Activated T-helper 17 cell treated with anti-CD3 and anti-CD28 coated beads, Interleukin-2, amount 50 U/mL, for 72 hours (primary cell): ENCODE results near the gene ATP5ME. TPM values are rescaled to one million over a fixed set of nuclear protein-coding genes. Genes with fewer than 3 reads are reported as not detected.
"Not testable (repeated sequence)": the region's sequence is repeated elsewhere in the genome, so short reads cannot be mapped to it uniquely, and the experiment has no call there.

ENCODE experiments used
- ATAC-seq: fragments of 150-1000 bp; cut with Tn5 transposase; replicated peaks from 2 replicates; pipeline ENCODE4 v1.10.0; 2021; ENCODE audit warnings: mild to moderate bottlenecking, moderate library complexity
- H3K27ac Mint-ChIP-seq: one replicate; pipeline ENCODE4 v1.8.0; 2022; ENCODE audit warnings: mixed read lengths
- H3K27me3 Mint-ChIP-seq: one replicate; pipeline ENCODE4 v1.8.0; 2022; ENCODE audit warnings: mixed read lengths
- H3K36me3 Mint-ChIP-seq: one replicate; pipeline ENCODE4 v1.8.0; 2022; ENCODE audit warnings: low read depth, mild to moderate bottlenecking, mixed read lengths
- H3K4me1 Mint-ChIP-seq: one replicate; pipeline ENCODE4 v1.8.0; 2022; ENCODE audit warnings: mixed read lengths
- H3K4me3 Mint-ChIP-seq: one replicate; pipeline ENCODE4 v1.8.0; 2022; ENCODE audit warnings: mild to moderate bottlenecking, mixed read lengths
- H3K9me3 Mint-ChIP-seq: one replicate; pipeline ENCODE4 v1.8.0; 2022; ENCODE audit warnings: mixed read lengths
- total RNA-seq, 2 donors: library from RNA; stranded (reverse); gene quantifications; one replicate each; pipeline ENCODE4 v1.2.3, GENCODE V29; 2022

The ATP5ME gene
- total RNA-seq, 2 donors from 2014 or later: 96.5 to 210 TPM

DNA sequence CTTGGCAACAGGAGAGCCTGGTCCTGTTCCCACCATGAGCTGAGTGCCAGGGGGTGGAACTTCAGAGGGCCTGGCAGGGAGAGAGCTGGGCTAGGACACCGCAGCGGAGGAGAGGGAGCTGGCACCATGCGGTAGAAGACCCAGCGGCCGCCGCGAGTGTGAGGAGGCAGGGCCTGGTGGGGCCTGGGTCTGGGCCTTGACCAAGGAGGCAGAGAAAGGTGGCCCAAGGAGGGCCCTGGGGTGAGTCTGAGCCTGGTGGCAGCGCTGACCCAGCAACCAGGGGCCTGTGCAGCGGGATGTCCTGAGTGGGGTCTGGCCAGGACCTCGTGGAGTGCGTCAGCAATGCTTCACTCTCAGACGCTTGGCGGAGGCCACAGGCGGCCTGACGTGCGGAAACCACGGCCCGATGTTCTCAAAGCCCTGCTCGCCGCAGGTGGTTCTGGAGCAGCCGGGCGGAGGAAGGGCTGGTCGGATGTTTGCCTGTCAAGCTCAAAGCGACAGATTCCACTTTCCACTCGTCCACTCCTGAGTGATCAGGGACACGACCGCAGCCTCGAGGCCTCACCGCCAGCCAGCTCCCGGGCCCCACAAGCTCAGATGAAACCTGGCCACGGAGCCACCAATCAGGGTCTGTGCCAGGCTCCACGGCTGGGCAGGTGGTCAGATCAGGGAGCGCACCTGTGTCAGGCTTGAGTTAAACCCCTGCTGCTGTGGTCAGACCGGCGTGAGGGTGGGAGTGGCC, 20.8 kb downstream of the ATP5ME start:
- no peak overlapping the region for H3K4me3 Mint-ChIP-seq
- no peaks in the 10 kb centered on the region for H3K36me3 Mint-ChIP-seq
- no peaks in the 10 kb centered on the region for H3K4me1 Mint-ChIP-seq
- H3K27ac Mint-ChIP-seq: no peak overlapping the region
- ATAC-seq: no peak
- H3K9me3 Mint-ChIP-seq: no peaks in the 10 kb centered on the region
- H3K27me3 Mint-ChIP-seq: no peaks in the 10 kb centered on the region

DNA sequence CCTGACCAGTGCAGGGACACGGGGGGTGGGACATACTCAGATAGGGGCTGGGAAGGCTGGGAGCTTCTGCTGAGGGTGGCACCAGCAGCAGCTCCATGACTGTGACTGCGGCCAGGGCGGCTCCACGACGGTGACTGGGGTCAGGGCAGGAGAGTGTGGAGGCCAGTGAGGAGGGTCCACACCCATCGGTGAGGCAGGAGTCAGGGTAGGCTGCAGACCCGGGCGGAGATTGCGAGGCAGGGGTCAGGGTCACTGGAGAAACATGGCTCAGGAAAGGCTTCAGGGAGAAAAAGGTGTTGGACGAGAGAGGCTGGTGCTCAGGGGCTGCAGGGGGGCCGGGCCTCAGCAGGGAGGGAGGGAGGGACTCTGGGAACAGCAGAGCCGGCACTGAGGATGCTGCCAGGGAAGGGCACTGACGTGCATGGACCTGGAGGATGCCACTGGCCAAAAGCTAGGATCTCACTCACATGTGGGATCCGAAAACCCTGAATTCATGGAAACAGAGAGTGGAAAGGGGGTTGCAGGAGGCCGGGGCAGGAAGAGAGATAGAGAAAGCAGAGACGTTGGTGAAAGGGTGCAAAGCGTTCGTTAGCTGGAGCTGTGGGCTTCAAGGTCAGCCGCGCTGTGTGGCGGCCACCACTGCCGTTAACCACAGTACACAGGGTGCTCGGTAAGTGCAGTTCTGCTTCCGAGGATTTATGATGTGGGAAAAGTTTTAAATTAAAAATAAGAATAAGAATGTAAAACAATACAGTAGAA, 22.0 kb downstream of the ATP5ME start:
- Mint-ChIP-seq H3K27me3 (no peaks in the 10 kb centered on the region), H3K9me3 (no peaks in the 10 kb centered on the region), H3K4me3 (no peak overlapping the region), H3K27ac (no peak overlapping the region), H3K36me3 (no peaks in the 10 kb centered on the region), H3K4me1 (no peaks in the 10 kb centered on the region)
- no peak for ATAC-seq

DNA sequence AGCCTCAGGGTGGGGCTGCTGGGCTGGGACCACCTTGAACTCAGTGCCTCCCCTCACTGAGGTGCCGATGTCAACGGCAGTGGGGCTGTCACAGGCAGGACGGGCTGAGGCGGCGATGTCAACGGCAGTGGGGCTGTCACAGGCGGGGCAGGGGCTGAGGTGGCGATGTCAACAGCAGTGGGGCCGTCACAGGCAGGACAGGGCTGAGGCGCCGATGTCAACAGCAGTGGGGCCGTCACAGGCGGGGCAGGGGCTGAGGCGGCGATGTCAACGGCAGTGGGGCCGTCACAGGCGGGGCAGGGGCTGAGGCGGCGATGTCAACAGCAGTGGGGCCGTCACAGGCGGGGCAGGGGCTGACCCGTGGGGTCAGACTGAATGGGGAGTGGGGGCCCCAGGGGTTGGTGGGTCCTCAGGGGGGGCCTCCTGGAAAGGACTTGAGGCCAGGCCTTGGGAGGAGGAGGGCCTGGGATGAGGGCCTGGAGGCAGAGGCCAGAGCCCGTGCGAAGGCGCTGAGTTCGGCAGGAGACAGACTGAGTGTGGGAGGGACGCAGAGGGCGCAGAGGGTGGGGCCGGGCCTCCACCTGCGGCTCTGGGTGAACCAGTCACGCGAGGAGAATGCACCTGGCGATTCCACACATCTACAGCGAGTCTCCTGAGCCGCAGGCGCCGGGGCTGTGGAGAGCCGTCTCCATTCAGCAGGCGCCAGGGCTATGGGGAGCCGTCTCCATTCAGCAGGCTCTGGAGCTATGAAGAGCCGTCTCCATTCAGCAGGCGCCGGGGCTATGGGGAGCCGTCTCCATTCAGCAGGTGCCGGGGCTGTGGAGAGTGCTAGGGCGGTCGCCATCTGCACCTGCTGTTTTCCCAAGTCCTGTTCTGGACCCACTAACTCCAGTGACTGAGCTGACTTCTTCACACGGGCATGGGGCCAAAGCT, 22.9 kb downstream of the ATP5ME start:
- H3K27me3 Mint-ChIP-seq: peaks cover 3% of the 10 kb centered on the region
- no peak for ATAC-seq
- H3K4me3 Mint-ChIP-seq: no peak overlapping the region
- no peaks in the 10 kb centered on the region for H3K4me1 Mint-ChIP-seq
- H3K36me3 Mint-ChIP-seq: no peaks in the 10 kb centered on the region
- no peak overlapping the region for H3K27ac Mint-ChIP-seq
- H3K9me3 Mint-ChIP-seq: no peaks in the 10 kb centered on the region

DNA sequence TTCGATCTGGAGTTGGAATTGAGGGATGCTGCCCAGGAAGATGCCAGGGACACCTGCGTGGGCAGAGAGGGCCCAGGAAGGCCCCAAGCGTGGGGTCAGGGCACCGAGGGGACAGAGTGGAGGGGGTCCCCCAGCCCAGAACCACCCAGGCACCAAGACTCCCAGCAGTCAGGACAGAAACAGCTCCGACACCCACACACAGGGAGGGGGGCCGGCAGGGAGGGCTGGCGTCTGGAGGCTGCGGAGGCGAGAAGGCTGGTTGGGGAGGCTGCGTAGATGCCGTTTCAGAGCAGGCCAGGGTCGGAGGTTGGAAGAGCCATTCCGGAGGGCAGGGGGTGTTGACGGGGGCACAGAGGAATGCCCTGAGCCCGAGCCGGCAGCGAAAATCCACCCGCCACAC, 23.6 kb downstream of the ATP5ME start:
- H3K27me3 Mint-ChIP-seq: peaks cover 11% of the 10 kb centered on the region
- ATAC-seq: no peak
- no peak overlapping the region for H3K4me3 Mint-ChIP-seq
- no peak overlapping the region for H3K27ac Mint-ChIP-seq
- no peaks in the 10 kb centered on the region for H3K9me3 Mint-ChIP-seq
- no peaks in the 10 kb centered on the region for H3K36me3 Mint-ChIP-seq
- H3K4me1 Mint-ChIP-seq: no peaks in the 10 kb centered on the region

DNA sequence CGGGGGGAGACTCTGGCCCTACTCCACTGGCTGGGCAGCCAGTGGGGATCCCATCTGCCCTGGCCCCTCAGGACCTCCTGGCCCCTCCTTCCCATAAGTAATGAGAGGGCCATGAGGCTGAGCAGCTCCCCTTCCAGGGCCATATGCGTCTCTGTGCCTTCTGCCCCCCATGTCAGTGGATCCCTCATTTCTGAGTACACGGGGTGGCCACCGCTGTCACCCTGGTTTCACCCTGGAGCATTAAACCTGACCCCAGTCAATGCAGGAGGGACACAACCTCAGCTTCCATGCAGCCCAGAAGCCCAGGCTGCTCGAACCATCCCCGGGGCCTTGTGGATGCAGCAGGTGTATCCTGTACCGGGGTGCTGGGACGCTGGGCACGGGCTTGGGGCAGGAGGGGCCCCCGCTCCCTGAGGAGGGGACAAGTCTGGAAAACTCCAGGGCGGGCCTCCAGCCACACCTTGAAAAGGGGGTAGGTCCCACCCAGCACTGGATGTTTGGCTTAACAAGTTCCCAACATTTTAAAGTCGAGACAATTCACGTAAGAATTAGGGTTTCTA, 24.2 kb downstream of the ATP5ME start:
- H3K36me3 Mint-ChIP-seq: no peaks in the 10 kb centered on the region
- no peaks in the 10 kb centered on the region for H3K4me1 Mint-ChIP-seq
- H3K27me3 Mint-ChIP-seq: peaks cover 11% of the 10 kb centered on the region
- H3K9me3 Mint-ChIP-seq: no peaks in the 10 kb centered on the region
- ATAC-seq: no peak
- H3K4me3 Mint-ChIP-seq: no peak overlapping the region
- H3K27ac Mint-ChIP-seq: no peak overlapping the region

DNA sequence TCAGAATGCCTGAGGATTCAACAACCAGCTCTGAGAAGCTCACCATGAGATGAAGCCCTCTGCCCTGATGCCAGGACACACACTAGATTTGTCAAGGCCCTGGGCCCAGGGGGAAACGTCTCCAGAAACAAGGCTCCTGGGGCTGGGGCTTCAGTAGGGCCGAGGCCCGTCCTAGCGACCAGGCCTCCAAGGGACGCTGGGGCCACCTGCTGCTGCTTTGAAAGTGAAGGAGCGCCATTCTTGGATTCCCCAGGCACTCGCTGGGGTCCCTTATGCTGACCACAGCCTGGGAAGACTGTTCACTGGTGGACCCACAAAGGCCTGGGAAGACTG, 24.8 kb downstream of the ATP5ME start:
- no peaks in the 10 kb centered on the region for H3K4me1 Mint-ChIP-seq
- no peak for ATAC-seq
- no peak overlapping the region for H3K27ac Mint-ChIP-seq

DNA sequence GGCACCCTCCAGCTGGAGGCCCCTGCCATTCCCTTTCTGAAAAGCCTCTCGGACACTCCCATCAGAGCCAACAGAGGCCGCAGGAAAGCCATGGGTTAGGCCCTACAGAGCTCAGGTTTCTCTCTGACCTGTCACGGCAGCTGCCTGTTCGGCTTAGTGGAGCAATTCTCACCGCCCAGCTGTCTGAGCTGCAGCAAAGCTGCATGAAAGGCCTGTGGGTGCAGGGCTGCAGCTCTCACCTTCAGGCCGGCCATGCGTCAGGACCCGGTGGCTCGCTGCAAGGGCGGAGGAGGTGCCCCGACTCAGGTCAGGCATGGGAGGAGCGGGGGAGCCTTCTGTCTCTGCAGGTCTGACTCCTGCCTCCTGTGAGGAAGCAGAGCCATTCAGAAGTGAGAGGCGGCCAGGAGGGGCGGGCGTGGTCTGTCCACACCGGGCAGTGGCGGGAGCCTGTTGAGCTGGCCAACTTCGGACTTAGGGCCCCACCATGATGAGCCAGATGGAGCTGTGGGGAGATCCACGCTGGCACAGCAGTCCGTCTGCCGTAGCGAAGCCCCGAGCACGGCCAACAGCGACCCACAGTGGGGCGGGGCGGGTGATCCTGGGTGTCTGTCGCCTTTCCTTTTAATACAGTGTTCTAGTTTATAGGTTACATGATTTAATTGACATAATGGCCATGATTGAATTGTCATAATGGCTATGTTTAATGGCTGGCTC, 25.3 kb downstream of the ATP5ME start:
- no peaks in the 10 kb centered on the region for H3K4me1 Mint-ChIP-seq
- no peak for ATAC-seq
- no peaks in the 10 kb centered on the region for H3K36me3 Mint-ChIP-seq
- H3K27ac Mint-ChIP-seq: no peak overlapping the region
- H3K27me3 Mint-ChIP-seq: peaks cover 11% of the 10 kb centered on the region
- no peak overlapping the region for H3K4me3 Mint-ChIP-seq
- H3K9me3 Mint-ChIP-seq: no peaks in the 10 kb centered on the region

More for the DNA sequence above, 24.8 kb downstream of the ATP5ME start:
- Mint-ChIP-seq H3K4me3 (no peak overlapping the region), H3K36me3 (no peaks in the 10 kb centered on the region), H3K9me3 (no peaks in the 10 kb centered on the region), H3K27me3 (peaks cover 11% of the 10 kb centered on the region)

DNA sequence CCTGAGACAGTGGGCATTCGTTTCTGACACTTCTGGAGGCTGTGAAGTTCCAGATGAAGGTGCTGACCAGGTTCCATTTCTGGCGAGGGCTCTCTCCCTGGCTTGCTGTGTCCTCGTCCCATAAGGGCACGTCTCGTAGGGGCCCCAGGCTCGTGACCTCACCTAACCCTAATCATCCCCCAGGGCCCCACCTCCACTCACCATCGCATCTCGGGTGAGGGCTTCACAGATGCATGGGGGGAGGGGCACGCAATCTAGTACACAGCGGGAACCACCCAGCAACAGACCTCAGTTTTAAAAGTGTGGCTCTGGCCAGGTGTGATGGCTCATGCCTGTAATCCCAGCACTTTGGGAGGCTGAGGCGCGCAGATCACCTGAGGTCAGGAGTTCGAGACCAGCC, 26.6 kb downstream of the ATP5ME start:
- no peak overlapping the region for H3K4me3 Mint-ChIP-seq
- H3K36me3 Mint-ChIP-seq: no peaks in the 10 kb centered on the region
- no peaks in the 10 kb centered on the region for H3K9me3 Mint-ChIP-seq
- H3K27ac Mint-ChIP-seq: no peak overlapping the region
- peaks cover 11% of the 10 kb centered on the region for H3K27me3 Mint-ChIP-seq
- no peak for ATAC-seq
- no peaks in the 10 kb centered on the region for H3K4me1 Mint-ChIP-seq

DNA sequence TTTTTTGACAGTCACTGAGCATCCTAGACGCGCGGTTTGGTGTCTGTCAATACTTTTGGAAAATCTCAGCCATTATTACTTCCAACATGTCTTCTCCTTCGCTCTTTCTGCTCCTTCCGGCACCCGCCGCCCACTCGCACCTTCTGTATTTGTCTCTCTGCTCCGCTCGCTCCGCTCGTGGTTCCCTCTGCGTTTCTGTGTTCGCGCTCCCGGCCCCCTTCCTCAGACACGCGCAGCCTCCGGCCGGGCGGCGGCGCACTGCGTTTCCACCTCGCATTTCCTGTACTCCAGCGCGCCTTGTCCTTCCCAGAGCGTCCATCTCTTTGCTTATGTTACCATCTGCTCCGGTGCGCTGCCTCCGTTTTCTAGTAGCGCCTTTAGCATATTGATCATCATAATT, 27.6 kb downstream of the ATP5ME start:
- peak overlapping the region; percentile 53 for H3K4me3 Mint-ChIP-seq
- H3K36me3 Mint-ChIP-seq: no peaks in the 10 kb centered on the region
- peak; percentile 26 for ATAC-seq
- no peaks in the 10 kb centered on the region for H3K4me1 Mint-ChIP-seq
- H3K27me3 Mint-ChIP-seq: peaks cover 11% of the 10 kb centered on the region
- H3K9me3 Mint-ChIP-seq: no peaks in the 10 kb centered on the region
- H3K27ac Mint-ChIP-seq: no peak overlapping the region

DNA sequence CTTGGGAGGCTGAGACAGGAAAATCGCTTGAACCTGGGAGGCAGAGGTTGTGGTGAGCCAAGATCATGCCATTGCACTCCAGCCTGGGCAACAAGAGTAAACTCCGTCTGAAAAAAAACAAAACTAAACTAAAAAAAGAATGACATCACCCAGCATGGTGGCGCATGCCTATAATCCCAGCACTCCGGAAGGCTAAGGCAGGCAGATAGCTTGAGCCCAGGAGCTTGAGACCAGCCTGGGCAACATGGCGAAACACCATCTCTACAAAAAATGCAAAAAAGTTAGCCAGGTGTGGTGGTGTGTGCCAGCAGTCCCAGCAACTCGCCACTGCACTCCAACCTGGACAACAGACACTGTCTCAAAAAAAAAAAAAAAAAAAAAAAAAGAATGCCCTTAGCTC, 31.7 kb downstream of the ATP5ME start:
- not testable (repeated sequence) for H3K4me3 Mint-ChIP-seq, ATAC-seq, H3K36me3 Mint-ChIP-seq, H3K27ac Mint-ChIP-seq, H3K9me3 Mint-ChIP-seq, H3K4me1 Mint-ChIP-seq
- peaks cover 24% of the 10 kb centered on the region for H3K27me3 Mint-ChIP-seq

DNA sequence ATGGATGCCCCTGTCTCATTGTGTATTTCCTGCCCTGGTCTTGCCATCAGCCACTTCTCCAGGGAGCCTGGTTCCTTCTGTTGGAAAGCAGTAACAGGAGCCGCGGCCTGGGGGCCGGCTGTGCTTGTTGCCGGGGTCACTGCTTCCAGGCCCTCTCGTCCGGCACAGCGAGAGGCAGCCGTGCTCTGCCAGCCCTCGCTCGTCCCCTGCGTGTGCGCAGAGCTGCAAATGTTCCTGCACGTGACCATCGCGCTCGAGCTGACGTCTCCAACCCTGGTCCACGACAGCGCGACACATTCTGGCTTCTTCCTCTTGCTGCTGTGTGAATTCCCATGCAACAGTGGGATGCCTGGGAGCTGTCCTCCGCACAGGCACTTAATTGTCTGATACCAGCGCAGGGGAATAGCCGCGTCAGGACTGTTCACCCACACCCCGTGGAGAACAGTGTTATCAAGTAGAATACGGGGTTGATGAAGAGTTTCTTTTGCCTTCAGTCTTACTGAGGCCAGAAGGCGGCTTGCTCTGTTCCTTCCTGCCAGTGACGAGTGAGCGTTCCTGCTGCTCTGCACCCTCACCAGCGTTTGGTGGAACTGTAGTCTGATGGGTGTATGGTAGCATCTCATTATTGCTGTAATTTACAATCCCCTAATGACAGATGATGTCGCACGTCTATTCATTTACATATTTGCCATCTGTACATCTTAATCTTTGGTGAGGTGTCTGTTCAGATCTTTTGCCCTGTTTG, 36.4 kb downstream of the ATP5ME start:
- Mint-ChIP-seq H3K36me3 (no peaks in the 10 kb centered on the region), H3K4me3 (no peak overlapping the region), H3K27me3 (peaks cover 12% of the 10 kb centered on the region), H3K4me1 (no peaks in the 10 kb centered on the region), H3K27ac (no peak overlapping the region), H3K9me3 (peaks cover 2% of the 10 kb centered on the region)
- no peak for ATAC-seq

DNA sequence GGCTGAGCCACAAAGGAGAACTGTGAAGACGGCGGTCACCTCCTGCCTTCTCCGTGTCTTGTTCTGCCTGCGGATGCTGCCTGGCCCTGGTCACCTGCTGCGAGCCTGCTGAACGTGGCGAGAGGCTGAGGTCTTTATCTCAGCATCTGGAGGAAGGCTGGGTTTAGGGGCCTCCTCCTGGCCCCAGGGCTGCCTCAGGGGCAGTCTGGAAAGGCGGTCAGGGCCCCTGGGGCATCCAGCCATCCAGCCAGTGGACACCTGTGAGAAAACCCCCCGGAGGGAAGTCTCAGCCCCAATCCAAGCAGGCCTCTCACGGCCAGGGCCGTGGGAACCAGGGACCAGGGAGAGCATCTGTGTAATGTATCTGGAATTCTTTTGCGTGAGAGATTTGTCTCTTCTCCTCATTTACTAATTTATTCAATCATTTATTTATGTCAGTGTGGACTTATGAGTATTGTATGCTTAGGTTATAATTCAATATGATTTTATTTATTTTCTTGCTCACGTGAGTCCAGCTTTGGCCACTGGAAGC, 37.4 kb downstream of the ATP5ME start:
- no peak for ATAC-seq
- Mint-ChIP-seq H3K4me1 (no peaks in the 10 kb centered on the region), H3K27me3 (peaks cover 12% of the 10 kb centered on the region), H3K36me3 (no peaks in the 10 kb centered on the region), H3K27ac (no peak overlapping the region), H3K4me3 (no peak overlapping the region), H3K9me3 (peaks cover 4% of the 10 kb centered on the region)
